ENCODE data around the gene CGRRF1. TPM values are rescaled to one million over a fixed set of nuclear protein-coding genes. Genes with fewer than 3 reads are reported as not detected.

Gene CGRRF1
- total RNA-seq, 1 donor from 2014 or later = 1.2 TPM

- H3K4me3 ChIP-seq = no peak overlapping the region
- intact Hi-C loops (cut with DNase I) = no loop called here
- H3K27me3 ChIP-seq = no peaks in the 10 kb centered on the region
- no peak for TF ChIP-seq CTCF (IDR thresholded peaks at IDR 0.05)
- H3K4me1 ChIP-seq = no peaks in the 10 kb centered on the region
- H3K36me3 ChIP-seq = peaks cover 2 to 50% of the 10 kb centered on the region in 2 donors
- H3K9me3 ChIP-seq = no peaks in the 10 kb centered on the region
- no peak for DNase-seq (ENCODE audit: low spot score in 2 of 2)
- H3K27ac ChIP-seq = no peak overlapping the region
Measured at GRCh38 chr14:54532111-54533012, 22.7 kb downstream of the CGRRF1 start.

- intact Hi-C loops (cut with DNase I) = no loop called here
- no peak for DNase-seq (ENCODE audit: low spot score in 2 of 2)
- TF ChIP-seq CTCF (IDR thresholded peaks at IDR 0.05) = no peak
- Histone ChIP-seq H3K9me3 (no peaks in the 10 kb centered on the region), H3K27me3 (no peaks in the 10 kb centered on the region), H3K4me3 (no peak overlapping the region), H3K4me1 (no peaks in the 10 kb centered on the region), H3K36me3 (peaks cover 4 to 53% of the 10 kb centered on the region in 2 donors), H3K27ac (no peak overlapping the region)
Measured at GRCh38 chr14:54533100-54533499, 23.4 kb downstream of the CGRRF1 start.

- H3K36me3 ChIP-seq = peaks cover 15 to 61% of the 10 kb centered on the region in 2 donors
- no peak for DNase-seq (ENCODE audit: low spot score in 2 of 2)
- no peak overlapping the region for H3K4me3 ChIP-seq
- intact Hi-C loops (cut with DNase I) = no loop called here
- no peaks in the 10 kb centered on the region for H3K4me1 ChIP-seq
- TF ChIP-seq CTCF (IDR thresholded peaks at IDR 0.05) = no peak
- H3K27me3 ChIP-seq = no peaks in the 10 kb centered on the region
- no peak overlapping the region for H3K27ac ChIP-seq
- H3K9me3 ChIP-seq = no peaks in the 10 kb centered on the region
Measured at GRCh38 chr14:54535126-54535525, 25.4 kb downstream of the CGRRF1 start.

- Histone ChIP-seq H3K4me3 (no peak overlapping the region), H3K36me3 (peaks cover 13 to 58% of the 10 kb centered on the region in 2 donors), H3K9me3 (no peaks in the 10 kb centered on the region), H3K27ac (no peak overlapping the region), H3K27me3 (no peaks in the 10 kb centered on the region), H3K4me1 (no peaks in the 10 kb centered on the region)
- no peak for TF ChIP-seq CTCF (IDR thresholded peaks at IDR 0.05)
- DNase-seq (ENCODE audit: low spot score in 2 of 2) = no peak
- intact Hi-C loops (cut with DNase I) = no loop called here
Measured at GRCh38 chr14:54535646-54536045, 25.9 kb downstream of the CGRRF1 start.

- Histone ChIP-seq H3K9me3 (no peaks in the 10 kb centered on the region), H3K4me1 (no peaks in the 10 kb centered on the region), H3K27ac (no peak overlapping the region), H3K36me3 (peaks cover 13 to 52% of the 10 kb centered on the region in 2 donors), H3K4me3 (no peak overlapping the region), H3K27me3 (no peaks in the 10 kb centered on the region)
- no peak for TF ChIP-seq CTCF (IDR thresholded peaks at IDR 0.05)
- intact Hi-C loops (cut with DNase I) = no loop called here
- DNase-seq (ENCODE audit: low spot score in 2 of 2) = no peak
Measured at GRCh38 chr14:54537651-54538050, 27.9 kb downstream of the CGRRF1 start.
